HG03354 (cell line): Measurements from ENCODE around the gene GSN.
"Not testable (repeated sequence)": the region's sequence is repeated elsewhere in the genome, so short reads cannot be mapped to it uniquely, and the experiment has no call there.

ENCODE experiments used
- ATAC-seq: cut with Tn5 transposase; IDR thresholded peaks from one replicate; pipeline ENCODE4 v1.9.1; 2021; ENCODE audit warnings: mild to moderate bottlenecking; ENCODE audit not compliant: unreplicated experiment, poor library complexity, severe bottlenecking

GSN gene

DNA sequence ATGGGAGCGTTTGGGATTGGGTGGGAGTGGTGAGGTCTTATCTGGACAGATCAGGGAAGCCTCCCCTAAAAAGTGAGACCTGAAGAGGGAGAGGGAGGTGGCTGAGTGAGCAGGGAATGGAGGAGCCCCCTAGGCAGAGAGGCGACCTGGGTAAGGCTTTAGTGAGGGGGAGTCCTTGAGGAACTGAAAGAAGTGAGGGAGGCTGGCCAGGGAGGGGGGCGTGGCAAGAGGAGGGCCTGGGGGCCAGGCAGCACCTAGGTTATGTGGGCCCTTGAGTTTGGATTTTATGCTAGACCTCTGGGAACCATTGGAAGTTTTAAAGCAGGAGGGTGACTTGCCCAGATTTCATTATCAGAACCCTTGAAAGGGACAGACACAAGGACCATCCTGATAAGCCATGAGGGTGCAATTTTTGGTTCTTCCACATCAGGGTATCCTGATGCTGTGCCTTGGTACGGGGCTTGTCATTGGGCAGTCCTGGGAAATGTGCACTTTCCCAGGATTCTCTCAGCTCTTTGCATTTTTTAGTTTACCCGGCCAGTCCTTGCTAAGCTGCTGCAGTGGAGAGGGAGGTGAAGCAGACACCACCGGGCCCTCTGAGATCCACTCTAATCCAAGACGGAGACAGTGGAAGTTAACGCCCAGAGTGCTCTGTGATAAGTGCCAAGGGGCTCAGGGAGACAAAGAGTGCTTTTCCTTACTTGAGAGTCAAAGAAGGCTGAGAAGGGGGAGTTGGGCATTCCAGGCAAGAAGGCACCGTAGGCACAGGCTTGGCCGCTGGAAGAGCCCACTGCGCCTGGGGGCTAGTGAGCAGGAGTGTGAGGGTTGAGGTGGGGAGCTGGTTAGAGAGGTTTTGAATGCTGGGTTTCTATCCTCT is 16.1 kb downstream of the GSN start:
- ATAC-seq = no peak

DNA sequence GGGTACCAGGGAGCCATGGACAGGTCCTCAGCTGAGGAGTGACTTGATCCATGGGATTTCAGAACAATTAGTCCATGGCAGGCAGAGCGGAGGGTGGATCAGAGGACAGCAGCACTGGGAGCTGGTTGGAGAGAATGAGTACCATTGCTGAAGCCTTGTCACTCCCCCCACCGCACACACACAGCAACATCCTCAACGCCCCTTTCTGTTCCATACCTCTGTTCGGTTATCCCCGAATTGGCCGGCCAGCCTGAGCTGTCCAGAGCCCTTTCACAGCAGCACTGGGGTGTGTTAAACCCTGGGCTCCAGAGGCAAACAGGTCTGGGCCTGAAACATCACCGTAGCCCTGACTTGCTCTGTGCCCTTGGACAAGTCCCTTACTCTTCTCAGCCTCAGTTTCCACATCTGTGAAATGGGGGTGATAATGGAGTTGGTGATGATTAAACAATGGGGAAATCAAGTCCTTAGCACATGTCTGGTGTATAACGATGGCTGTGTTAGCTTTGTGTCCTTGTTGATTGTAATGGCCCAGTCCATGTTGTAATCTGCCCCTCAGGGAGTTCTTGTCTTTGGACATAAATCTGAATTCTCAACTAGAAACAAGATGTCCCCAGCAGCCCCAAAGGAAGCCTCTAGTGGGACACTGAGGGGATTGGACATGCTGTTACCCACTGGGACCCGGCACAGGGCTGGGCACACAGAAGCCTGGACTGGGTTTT is 16.9 kb downstream of the GSN start:
- no peak for ATAC-seq

DNA sequence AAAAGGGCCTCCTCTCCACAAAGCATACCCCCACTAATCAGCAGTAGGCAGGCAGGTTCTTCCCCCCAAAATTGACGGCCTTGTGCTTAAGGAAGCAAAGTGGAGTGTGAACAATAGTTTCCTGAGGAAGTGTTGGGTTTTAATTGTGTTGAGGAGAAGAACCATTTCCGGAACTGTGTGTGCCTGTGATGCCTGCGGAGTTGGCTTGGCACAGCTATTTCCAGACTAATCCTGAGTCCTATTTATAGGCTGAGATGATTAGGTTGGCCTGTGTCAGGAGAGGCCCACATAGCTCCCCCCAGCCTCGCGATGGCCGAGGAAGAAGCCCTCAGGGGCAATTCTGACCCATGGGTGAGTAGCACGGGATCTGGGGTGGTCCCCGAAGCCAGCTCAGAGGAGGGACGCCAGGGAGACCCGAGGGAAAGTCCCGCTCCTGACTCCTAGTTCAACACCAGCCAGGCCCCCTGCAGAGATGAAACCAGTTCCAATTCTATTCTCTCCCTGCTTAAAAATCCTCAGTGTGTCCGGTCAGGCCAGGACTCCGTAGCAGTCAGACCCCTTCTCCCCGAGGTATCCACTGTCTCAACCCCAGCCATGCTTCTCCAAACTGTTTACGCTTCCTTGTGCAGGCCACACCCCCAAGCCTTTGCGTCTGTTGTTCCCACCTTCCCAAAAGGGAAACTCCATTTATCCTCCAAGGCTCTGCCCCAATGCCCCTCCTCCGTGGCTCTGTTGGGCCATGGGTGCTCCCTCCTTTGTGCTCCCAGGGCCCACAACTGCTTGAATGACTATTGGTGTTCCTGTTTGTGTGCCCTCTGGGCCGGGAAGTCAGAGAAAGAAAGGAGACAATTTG is 18.1 kb downstream of the GSN start:
- ATAC-seq = no peak

DNA sequence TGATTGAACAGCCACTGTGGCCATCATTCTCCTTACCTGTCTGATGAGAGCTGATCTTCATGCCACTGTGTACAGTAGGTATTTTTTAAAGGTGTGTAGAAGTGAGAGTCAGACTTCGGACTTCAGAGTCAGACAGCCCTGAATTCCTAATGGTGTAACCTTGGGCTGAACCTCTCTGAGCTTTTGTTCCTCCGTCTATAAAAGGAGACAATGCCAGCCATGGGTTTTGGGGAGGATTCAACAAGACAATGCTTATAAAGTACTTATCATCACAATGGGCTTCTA is 18.7 kb downstream of the GSN start:
- ATAC-seq = no peak

DNA sequence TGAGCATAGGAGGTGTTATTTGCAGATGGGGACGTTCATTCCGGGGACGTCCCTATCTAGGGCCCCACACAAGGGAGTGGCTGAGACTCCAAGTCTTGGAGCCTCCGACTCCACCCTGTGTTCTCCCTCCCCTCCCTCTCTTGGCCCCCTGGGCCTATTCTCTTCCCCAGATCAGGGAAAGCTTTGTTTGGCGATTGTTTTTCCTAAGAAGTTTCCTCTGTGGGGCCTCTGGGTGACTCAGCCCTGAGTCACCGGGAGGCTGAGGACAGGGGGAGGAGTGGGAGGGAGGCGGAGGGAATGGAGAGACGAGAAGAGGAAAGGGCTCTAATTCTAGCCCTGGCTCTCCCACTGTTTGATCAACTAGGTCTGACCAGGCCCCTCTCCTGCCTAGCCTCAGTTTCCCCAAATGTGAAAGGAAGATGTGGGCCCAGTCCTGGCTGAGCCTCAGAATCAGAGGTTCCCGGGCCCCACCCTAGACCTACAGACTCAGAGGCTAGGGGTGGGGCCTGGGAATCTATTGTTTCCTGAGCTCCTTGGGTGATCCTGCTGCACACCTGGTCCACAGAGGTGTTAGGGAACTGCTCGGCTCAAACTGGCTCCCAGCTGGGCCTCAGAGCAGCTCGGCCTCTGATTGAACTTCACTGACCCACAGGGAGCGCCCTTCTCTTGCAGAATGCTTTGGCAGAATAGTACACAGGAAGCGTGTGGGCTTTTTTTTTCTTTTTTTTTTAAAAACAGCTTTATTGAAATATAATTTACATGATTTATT is 19.2 kb downstream of the GSN start:
- ATAC-seq = no peak

DNA sequence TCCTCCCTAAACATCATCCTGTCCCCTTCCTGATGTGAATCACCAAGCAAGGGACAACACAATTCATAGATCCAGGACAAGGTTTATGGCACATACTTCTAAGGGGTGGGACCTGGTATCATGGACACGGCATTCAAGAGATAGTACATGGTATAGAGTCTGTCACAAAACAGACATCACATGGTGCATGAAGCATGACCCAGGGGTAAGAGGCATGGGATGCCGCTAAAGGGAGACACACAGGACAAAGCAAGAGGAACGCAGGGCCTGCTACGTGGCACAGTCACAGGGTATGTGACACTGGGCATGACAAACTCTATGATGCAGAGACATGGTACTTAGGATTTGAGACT is 20.7 kb downstream of the GSN start:
- ATAC-seq = no peak

DNA sequence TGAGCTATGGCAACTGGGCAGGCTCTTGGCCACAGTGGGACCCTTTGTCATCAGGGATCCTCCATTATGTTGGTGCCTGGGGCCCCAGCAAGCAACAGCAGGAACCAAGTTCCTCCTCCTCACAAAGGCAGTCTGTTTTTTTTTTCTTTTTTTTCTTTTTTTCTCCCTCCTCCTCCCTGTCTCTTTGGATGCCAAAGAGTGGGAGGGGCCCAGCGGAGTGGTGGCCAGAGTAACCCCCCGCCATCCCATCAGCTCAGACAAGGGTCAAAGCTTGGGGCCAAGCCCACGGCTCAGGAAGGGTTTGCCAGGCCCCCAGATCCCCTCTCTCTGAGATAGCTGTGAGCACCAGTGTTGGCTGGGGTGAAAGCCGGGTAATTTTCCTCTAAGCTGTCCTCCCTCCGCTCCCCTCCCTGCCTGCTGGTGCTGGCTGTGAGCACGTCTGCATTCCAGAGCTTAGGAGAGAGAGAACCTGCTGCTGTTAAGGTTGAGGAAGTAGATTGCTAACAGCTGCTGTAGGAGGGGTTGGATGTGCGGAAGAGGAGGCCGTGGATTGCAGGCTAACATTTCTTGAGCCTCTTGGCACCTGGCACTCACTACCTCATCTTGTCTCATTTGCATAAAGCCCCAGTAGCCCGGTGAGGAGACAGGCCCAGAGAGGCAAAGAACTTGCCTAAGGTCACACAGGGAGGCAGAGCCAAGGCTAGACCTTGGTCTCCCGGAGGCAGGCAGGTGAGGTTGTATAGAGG is 21.2 kb downstream of the GSN start:
- no peak for ATAC-seq

DNA sequence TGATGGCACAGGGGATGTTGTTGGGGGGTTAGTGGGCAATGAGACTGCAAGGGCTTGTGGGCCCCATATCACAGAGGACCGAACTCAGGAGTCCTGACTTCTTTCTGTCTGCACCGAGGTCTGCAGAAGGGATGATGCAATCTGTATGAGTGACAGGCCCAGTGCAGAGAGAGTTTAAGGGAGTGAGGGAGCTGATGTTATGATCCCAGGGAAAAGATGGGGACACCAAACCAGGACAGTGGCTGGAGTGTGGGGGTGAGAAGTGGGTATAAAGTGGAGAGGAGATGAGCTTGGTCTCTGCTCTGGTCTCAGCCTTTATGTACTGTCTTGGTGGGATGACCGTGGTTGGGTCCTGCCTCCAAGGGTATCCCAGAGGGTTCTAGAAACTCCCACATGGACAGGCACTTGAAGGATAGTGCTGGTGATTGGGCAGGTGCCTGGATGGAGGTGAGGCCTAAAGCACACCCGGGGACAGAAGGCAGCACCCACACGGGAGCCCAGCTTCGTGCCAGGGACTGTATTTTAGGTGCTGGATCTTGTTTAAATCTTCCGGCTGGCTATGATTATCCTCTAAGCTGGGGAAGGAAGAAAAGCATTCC is 21.9 kb downstream of the GSN start:
- no peak for ATAC-seq

DNA sequence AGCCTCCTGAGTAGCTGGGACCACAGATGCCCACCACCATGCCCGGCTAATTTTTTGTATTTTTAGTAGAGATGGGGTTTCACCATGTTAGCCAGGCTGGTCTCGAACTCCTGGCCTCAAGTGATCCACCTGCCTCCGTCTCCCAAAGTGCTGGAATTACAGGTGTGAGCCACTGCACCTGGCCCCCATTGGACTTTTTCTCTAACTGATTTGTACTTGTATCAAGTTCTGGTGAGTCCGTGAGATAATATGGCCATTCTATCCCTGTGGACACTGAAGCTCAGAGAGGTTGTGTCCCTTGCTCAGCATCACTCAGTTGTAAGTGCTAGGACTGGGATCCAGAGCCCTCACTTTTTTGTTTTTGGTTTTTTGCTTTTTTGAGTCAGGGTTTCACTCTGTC is 23.6 kb downstream of the GSN start:
- ATAC-seq = not testable (repeated sequence)

DNA sequence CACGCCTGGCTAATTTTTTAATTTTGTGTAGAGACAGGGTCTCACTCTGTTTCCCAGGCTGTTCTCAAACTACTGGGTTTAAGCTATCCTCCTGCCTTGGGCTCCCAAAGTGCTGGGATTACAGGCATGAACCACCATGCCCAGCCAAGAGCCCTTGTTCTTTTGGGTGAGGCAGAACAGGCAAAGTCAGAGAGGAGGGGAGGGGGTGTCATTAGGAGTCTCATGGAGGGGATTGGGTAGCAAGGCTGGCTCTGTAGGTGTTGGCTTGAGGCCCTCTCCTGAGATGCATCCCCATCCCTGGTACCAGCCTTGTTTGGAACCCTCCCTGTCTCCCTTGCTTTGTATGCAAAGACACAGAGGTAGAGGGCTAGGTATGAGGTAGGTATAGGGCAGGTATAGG is 24.1 kb downstream of the GSN start:
- no peak for ATAC-seq

DNA sequence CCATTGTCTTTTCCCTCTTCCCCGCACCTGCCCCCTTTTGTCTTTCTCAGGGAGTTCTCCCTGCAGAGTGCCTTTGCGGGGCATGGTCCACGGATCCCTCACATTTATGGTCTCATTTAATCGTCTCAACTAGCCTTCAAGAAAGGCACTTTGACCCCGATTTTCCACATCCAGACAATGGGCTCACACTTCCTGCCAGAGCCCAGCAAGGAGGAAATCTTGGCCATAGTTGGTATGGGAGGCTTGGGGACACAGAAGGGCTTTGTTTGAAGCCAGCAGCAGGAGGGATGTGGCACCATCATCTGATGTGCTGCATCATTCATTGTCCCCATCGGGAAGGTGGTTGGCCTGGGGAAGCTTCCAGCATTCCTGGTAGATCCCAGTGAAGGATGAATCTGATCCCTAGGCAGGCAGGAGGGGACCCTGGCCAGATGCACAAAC is 24.9 kb downstream of the GSN start:
- no peak for ATAC-seq

DNA sequence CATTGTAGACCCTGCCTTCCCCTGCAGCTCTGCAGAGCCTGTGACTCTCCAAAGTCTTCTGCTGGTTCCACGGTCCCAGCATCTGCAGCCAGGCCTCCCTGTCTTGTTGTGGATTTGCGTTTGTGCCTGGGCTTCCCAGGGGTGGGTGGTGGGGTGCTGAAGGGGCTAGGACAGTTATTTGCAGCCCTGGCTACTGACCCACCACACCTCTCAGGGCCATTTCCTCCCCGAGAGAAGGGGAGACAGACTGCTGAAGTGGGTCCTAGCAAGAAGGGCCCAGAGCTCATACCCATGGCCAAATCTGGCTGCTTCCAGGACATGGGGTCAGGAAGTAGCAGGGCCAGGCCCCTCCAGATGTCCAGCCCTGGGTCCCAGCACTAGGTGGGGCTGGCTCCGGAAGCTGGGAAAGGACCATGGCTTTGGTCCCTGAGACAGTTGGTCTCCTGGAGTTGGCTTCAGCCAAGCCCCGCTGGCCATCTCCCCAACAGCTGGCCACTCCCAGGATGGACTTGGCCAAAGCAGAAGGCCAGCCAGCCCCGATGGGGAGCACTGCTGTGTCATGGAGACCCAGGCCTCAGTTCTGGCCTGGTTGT is 26.3 kb downstream of the GSN start:
- no peak for ATAC-seq

DNA sequence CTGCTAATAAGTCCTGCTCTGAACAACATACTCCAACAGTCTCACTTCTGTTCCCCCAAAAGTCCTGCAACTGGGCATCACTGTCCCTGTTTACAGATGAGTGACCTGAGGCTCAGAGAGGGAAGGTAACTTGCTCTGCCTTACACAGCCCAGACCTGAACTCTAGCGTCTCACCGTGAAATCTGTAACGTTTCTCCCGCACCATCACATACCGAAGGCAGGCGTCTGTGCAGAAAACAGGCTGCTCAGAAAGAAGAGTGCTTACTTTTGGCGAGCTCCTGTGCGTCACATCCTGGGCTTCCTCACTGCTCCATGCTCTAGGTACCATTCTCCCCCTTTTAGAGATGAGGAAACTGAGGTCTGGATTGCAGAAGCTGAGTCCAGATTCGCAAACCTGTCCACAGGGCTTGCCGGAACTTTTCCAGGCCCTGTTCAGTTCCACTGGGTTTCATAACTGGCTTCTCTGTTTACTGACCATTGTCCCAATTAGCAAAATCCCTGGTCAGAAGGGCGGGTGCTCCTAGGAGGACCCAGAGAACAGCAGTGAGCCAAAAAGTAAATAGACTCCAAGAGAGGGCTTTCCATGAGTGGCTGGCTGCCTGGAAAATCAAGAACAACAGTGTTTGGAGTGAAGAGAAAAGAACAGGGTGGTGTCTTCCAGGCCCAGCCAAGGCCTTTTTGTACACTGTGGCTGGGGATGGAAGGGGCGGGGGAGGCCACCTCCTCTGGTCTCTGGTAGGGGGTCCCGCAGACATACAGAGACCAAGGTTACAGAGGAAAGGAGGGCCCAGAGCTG is 27.1 kb downstream of the GSN start:
- no peak for ATAC-seq

DNA sequence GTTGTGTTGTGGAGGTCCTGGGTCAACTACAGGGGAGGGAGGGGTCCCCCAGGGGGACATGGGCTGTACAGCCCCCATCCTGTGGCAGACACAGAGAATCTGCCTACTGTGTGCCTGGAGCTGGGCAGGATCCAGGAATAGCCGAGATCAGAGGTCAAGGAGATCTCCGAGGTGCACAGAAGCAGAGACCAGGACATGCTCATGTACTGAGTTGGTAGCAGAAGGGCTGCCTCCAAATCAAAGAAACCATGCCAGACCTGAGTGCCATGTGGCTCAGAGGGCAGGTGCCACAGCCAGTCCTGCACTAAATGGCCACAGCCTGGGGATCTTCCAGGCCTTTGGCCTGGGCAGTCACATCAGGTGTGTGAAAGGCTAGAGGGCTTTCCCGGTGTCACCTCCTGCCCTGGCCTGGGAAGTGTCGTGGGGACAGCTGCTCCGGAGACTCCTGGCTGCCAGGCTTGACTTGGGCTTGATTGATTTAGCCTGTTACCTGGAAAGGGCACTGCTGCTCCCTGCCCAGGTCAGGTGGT is 27.8 kb downstream of the GSN start:
- no peak for ATAC-seq

DNA sequence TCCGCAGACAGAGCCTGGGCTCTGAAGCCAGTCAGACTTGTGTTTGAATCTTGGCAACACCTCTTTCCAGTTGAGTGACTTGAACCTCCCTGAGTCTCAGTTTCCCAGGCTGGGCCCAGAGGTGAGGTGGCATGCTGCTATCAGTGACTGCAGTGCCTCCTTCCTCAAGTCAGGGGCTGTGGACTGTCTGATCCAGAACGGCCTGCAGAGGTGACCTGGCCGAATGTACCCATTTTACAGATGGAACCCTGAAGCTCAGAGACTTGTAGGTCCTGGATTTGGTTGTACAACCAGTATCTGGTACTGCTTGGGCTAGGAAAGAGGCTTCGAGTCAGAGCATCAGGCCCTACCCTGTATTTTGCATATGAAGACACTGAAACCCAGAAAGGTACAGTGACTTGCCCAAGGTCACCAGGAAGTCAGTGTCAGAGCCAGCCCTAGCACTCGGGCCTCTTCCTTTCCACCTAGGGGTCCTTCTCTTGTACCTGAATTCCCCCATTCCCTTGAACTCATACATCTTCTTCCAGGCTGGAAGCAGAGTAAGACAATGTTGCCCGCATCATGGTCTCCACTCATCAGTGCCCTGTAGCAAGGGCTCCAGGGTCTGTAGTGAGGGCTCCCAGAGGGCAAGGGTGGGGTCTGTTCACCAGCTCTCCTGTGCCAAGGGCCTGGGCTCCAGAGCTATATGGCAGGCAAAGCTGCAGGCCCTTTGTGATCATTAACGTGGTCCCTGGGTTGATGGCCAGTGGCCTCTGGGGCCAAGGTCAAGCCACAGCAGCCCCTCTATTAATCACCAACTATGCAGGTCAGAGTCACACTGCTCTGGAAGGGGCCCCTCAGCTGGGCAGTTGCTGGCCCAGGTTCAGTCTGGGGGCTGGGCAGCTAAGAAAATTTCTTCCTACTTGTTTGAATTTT is 28.5 kb downstream of the GSN start:
- no peak for ATAC-seq

DNA sequence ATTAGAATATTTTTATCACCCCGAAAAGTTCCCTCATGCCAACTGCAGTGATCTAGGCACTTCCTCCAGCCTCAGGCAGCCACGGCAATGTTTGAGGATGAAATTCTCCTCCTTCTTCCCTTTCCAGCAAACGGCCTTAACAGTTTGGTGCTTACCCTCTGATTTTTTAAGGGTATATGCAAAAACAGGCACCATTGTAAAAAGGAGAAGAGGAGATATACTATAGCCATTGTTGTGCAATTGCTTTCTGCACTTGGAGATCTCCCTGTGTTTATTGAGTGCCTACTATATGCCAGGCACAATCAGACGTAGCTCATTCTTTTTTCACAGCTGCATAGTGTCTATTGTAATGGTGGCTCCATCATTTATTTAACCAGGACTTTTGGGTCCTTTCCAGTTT is 29.4 kb downstream of the GSN start:
- no peak for ATAC-seq
